ENCODE data around the gene LYZL6. TPM values are rescaled to one million over a fixed set of nuclear protein-coding genes. Genes with fewer than 3 reads are reported as not detected.

The LYZL6 gene
- total RNA-seq, 2 donors from 2014 or later = not detected

DNA sequence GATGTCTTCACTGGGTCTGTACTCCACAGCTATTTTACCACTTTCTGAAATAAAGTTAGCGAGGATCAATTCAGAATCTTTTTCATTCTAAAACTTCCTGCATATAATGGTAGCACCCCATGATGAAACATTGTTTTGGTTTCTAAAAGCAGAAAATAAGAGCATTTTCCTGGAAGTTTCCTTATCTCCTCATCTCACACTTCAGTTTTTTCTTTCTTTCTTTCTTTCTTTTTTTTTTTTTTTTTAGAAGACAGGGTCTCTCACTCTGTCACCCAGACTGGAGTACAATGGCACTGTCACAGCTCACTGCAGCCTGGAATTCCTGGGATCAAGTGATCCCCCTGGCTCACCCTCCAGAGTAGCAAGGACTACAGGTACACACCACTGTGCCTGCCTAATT is 23.3 kb downstream of the LYZL6 start:
- DNase-seq (ENCODE audit: low spot score) = no peak
- Histone ChIP-seq H3K27ac (no peak overlapping the region), H3K9me3 (no peaks in the 10 kb centered on the region), H3K4me3 (no peak overlapping the region), H3K27me3 (no peaks in the 10 kb centered on the region), H3K4me1 (no peaks in the 10 kb centered on the region), H3K36me3 (no peaks in the 10 kb centered on the region)
- TF ChIP-seq, protein P1, sequence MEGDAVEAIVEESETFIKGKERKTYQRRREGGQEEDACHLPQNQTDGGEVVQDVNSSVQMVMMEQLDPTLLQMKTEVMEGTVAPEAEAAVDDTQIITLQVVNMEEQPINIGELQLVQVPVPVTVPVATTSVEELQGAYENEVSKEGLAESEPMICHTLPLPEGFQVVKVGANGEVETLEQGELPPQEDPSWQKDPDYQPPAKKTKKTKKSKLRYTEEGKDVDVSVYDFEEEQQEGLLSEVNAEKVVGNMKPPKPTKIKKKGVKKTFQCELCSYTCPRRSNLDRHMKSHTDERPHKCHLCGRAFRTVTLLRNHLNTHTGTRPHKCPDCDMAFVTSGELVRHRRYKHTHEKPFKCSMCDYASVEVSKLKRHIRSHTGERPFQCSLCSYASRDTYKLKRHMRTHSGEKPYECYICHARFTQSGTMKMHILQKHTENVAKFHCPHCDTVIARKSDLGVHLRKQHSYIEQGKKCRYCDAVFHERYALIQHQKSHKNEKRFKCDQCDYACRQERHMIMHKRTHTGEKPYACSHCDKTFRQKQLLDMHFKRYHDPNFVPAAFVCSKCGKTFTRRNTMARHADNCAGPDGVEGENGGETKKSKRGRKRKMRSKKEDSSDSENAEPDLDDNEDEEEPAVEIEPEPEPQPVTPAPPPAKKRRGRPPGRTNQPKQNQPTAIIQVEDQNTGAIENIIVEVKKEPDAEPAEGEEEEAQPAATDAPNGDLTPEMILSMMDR (IDR thresholded peaks at IDR 0.05) = no peak

DNA sequence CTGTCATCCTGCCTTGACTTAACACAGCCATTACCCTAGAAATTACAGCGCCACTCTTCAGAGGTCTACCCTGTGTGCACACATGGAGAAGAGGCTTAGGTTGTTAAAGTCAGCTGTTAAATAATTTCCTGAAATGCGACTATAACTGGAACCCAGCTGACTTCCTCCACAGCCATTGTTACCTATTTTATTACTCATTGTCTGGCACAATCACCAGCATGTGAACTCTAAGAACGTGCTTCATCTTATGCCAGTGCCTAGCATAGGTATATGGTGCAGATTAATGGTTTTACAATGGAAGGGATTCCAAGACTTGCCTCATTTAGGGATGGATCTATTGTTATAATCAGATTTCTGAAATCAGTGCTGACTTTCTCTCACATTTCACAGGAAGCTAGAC is 24.8 kb downstream of the LYZL6 start:
- no peaks in the 10 kb centered on the region for H3K4me1 ChIP-seq
- no peaks in the 10 kb centered on the region for H3K27me3 ChIP-seq
- no peaks in the 10 kb centered on the region for H3K36me3 ChIP-seq
- H3K27ac ChIP-seq = no peak overlapping the region
- no peak overlapping the region for H3K4me3 ChIP-seq
- H3K9me3 ChIP-seq = no peaks in the 10 kb centered on the region
- no peak for DNase-seq (ENCODE audit: low spot score)
- TF ChIP-seq, protein P1 (IDR thresholded peaks at IDR 0.05) = no peak

DNA sequence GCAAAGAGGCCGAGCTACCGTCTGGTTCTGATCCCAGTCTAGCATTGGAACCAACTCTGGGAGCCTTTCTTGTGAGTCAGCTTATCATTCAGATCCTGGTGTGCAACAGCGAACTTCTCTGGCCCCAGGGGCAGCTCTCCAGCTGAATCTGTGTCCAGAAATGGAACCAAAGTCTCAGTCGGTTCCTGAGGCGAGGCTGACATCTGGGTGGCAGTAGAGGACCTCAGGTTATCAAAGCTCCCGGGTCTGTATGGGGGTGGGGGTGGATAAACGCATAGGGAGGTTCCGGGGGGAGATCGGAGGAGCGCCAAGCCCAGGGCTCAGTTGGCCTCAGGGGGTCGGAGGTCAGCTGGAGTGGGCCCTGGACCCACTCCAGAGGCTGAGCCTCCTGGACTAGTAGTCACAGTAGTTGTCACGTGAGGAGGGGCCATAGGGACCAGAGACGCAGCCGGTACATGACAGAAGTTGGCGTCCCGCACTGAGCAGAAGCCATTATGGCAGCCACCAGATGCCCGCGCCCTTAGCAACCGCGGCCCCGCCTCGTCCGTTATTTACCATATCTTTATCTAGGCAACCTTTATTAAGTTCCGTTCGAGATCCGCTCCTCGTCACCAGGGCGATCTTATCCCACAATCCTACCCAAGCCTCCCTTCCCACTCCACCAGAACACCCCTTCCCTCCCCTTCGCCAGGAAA is 25.8 kb downstream of the LYZL6 start:
- no peaks in the 10 kb centered on the region for H3K4me1 ChIP-seq
- no peaks in the 10 kb centered on the region for H3K9me3 ChIP-seq
- H3K4me3 ChIP-seq = no peak overlapping the region
- DNase-seq (ENCODE audit: low spot score) = no peak
- TF ChIP-seq, protein P1 (IDR thresholded peaks at IDR 0.05) = no peak
- no peaks in the 10 kb centered on the region for H3K27me3 ChIP-seq
- H3K27ac ChIP-seq = no peak overlapping the region
- H3K36me3 ChIP-seq = no peaks in the 10 kb centered on the region

DNA sequence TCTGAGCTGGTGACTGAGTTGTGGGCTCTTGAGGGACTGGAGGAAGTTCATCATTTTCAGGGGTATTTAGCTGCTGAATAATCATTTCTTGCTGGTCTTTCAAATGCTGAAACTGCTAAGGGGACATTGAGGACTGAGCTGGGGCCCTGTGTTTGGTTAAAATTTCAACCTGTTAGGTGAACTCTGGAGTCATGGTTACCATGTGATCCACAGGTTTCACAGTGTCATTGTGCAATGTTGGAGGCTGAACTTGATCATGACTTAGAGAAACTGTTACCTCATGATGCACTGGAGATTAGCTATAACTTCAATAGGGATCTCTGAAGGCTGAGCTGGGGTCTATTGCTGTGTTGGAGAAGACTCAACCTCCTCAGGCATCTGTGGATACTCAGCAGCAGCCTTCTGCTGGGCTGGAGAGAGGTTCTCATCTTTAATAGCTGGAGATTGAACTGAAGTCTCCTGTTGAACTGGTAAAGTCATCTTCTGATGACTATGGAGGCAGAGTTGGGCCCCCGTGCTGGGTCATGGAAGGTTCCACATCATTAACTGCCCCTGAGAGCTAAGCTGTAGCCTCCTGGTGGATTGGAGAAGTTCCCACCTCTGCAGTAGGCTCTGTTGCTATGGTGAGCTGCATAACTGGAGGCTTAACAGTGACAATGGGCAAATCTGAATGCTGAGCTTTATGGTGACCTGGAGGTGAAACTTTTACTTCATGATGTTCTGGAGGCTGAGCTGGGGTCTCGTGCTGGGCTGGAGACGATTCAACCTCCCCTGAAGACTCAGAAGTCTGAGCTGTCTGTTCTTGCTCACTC is 28.2 kb downstream of the LYZL6 start:
- TF ChIP-seq, protein P1 (IDR thresholded peaks at IDR 0.05) = no peak
- DNase-seq (ENCODE audit: low spot score) = no peak
- no peak overlapping the region for H3K27ac ChIP-seq
- H3K9me3 ChIP-seq = no peaks in the 10 kb centered on the region
- H3K36me3 ChIP-seq = no peaks in the 10 kb centered on the region
- H3K4me1 ChIP-seq = no peaks in the 10 kb centered on the region
- no peak overlapping the region for H3K4me3 ChIP-seq
- H3K27me3 ChIP-seq = no peaks in the 10 kb centered on the region

DNA sequence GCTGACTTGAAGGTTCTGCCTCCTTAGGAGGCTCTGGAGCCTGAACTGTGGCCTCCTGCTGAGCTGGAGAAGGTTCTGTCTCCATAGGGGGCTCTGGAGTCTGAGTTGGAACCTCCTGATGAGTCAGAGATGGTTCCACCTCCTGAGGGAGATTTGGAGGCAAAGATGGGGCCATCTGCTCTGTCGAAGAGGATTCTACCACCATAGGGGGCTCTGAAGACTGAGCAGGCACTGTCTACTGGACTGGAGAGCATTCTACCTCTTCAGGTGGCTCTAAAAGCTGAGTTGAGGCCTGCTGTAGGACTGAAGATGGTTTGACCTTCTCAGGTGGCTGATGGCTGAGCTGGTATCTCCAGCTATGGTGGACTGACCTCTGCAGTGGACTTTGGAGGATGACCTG is 29.2 kb downstream of the LYZL6 start:
- Histone ChIP-seq H3K4me1 (no peaks in the 10 kb centered on the region), H3K27me3 (no peaks in the 10 kb centered on the region), H3K9me3 (no peaks in the 10 kb centered on the region), H3K36me3 (no peaks in the 10 kb centered on the region), H3K4me3 (no peak overlapping the region), H3K27ac (no peak overlapping the region)
- DNase-seq (ENCODE audit: low spot score) = no peak
- TF ChIP-seq, protein P1 (IDR thresholded peaks at IDR 0.05) = no peak

All from right atrium auricular region (tissue), 2 donors.